HepG2 (cell line): ENCODE data around the gene ATG5. TPM values are rescaled to one million over a fixed set of nuclear protein-coding genes. Genes with fewer than 3 reads are reported as not detected.

Experiments used
- ATF1 ChIP-seq: IDR thresholded peaks from 2 replicates; pipeline ENCODE4 v1.6.1; 2016; ENCODE audit warnings: mild to moderate bottlenecking, control low read depth
- CENPX ChIP-seq: sonication (generic); formaldehyde crosslinking; IDR thresholded peaks from 2 replicates; pipeline ENCODE4 v1.9.0; 2021; ENCODE audit warnings: mild to moderate bottlenecking, missing genetic modification reagents, moderate library complexity
- ELF1 ChIP-seq: sonication (generic); formaldehyde crosslinking; IDR thresholded peaks from 2 replicates; pipeline ENCODE4 v1.4.0; 2020; ENCODE audit warnings: missing genetic modification reagents
- EP300 ChIP-seq, 3 experiments: sonication (generic) in 1 of 3; formaldehyde crosslinking in 1 of 3; IDR thresholded peaks; 2 replicates each; pipeline versions ENCODE4 v1.5.1 to v1.6.1; 2011 to 2020; ENCODE audit warnings: low read depth in 2 of 3, low read length in 2 of 3, borderline replicate concordance in 1 of 3, improper control_type of control experiment in 1 of 3, mild to moderate bottlenecking in 1 of 3, missing genetic modification reagents in 1 of 3, moderate library complexity in 1 of 3
- LCORL ChIP-seq, 2 experiments: fragments of 450-650 bp in 1 of 2; sonication (generic) in 1 of 2; formaldehyde crosslinking in 1 of 2; IDR thresholded peaks; 2 replicates each; pipeline versions ENCODE4 v1.5.0 to v1.6.1; 2017 to 2020; ENCODE audit warnings: antibody characterized with exemption in 1 of 2, missing genetic modification reagents in 1 of 2
- NFIC ChIP-seq: IDR thresholded peaks from 2 replicates; pipeline ENCODE4 v1.6.1; 2012; ENCODE audit warnings: mild to moderate bottlenecking, low read length, inconsistent platforms
- POGZ ChIP-seq: sonication (generic); formaldehyde crosslinking; IDR thresholded peaks from 2 replicates; pipeline ENCODE4 v1.4.0; 2020; ENCODE audit warnings: mild to moderate bottlenecking, missing genetic modification reagents
- REST ChIP-seq, 2 experiments: IDR thresholded peaks; 2 replicates each; pipeline ENCODE4 v1.6.1; 2011 to 2012; ENCODE audit warnings: low read length in 2 of 2, borderline replicate concordance in 1 of 2, low read depth in 1 of 2, mild to moderate bottlenecking in 1 of 2, moderate library complexity in 1 of 2
- SMC3 ChIP-seq: IDR thresholded peaks from 2 replicates; pipeline ENCODE4 v1.6.1; 2011; ENCODE audit warnings: low read length, improper control_type of control experiment
- XBP1 ChIP-seq: sonication (generic); formaldehyde crosslinking; IDR thresholded peaks from 2 replicates; pipeline ENCODE4 v1.5.0; 2020; ENCODE audit warnings: missing genetic modification reagents
- ZNF329 ChIP-seq: sonication (generic); formaldehyde crosslinking; IDR thresholded peaks from 2 replicates; pipeline ENCODE4 v1.9.0; 2021; ENCODE audit warnings: low read depth, mild to moderate bottlenecking, missing genetic modification reagents
- ZNF407 ChIP-seq: sonication (generic); formaldehyde crosslinking; IDR thresholded peaks from one replicate; pipeline ENCODE4 v1.5.1; 2020; ENCODE audit warnings: mild to moderate bottlenecking, missing genetic modification reagents; ENCODE audit errors: not compliant biosample characterization
- ZNF441 ChIP-seq: sonication (generic); formaldehyde crosslinking; IDR thresholded peaks from 2 replicates; pipeline ENCODE4 v1.7.0; 2021; ENCODE audit warnings: missing genetic modification reagents, borderline replicate concordance
- ZNF577 ChIP-seq: sonication (generic); formaldehyde crosslinking; IDR thresholded peaks from 2 replicates; pipeline ENCODE4 v1.4.0; 2020; ENCODE audit warnings: mild to moderate bottlenecking, low read depth, missing genetic modification reagents, borderline replicate concordance
- ZNF7 ChIP-seq: IDR thresholded peaks from 2 replicates; pipeline ENCODE4 v1.6.1; 2016; ENCODE audit warnings: missing biosample characterization, missing genetic modification reagents
- ZNF709 ChIP-seq: sonication (generic); formaldehyde crosslinking; IDR thresholded peaks from 2 replicates; pipeline ENCODE4 v1.5.0; 2020; ENCODE audit warnings: mild to moderate bottlenecking, missing genetic modification reagents
- ZNF777 ChIP-seq: sonication (generic); formaldehyde crosslinking; IDR thresholded peaks from 2 replicates; pipeline ENCODE4 v1.4.0; 2020; ENCODE audit warnings: missing genetic modification reagents
- polyA plus RNA-seq, 8 experiments: library from polyadenylated mRNA; depleted of rRNA in 3 of 8; stranded (reverse) in 7 of 8; unstranded in 1 of 8; fragments of >200 nt; fragmentation: Illumina TruSeq in 4 of 8; extraction: Trizol in 4 of 8; gene quantifications; 2 replicates each; pipeline versions ENCODE4 v1.2.1 to v1.2.3, GENCODE V29; 2011 to 2016; ENCODE audit warnings: low read depth in 4 of 8, missing spikeins in 1 of 8, mixed read lengths in 1 of 8; ENCODE audit not compliant: insufficient read depth in 1 of 8
- total RNA-seq, 5 experiments: library from RNA; depleted of rRNA; stranded (reverse); fragments of >200 nt; fragmentation: Illumina TruSeq; extraction: Trizol; gene quantifications; 2 replicates each; pipeline ENCODE4 v1.2.3, GENCODE V29; 2016; ENCODE audit warnings: low read depth in 1 of 5

Gene ATG5
- total and polyA plus RNA-seq, 2 of the 13 experiments (the other 11 are each of a cell fraction or from before 2014, with no cell fraction given) = 21.3 to 48.0 TPM

GRCh38 chr6:106165885-106166485, 159.6 kb downstream of the ATG5 start (continued):
- TF ChIP-seq ZNF407 (CRISPR knock-in tag) (no peak), ATF1 (CRISPR knock-in tag) (no peak), ZNF777 (CRISPR knock-in tag) (no peak), ZNF709 (CRISPR knock-in tag) (no peak), SMC3 (0 out of 2 replicates have a peak, but pooled peaks have one; percentile 5), NFIC (peak; percentile 22; the same call in 1 of the 2 replicates), EP300 (IDR thresholded peaks at IDR 0.05; ENCODE audit: low read depth in 2 of 2, low read length in 2 of 2) (0 out of 4 replicates have a peak, but pooled peaks of 1 of the 2 experiments have one; percentile 6), EP300 (CRISPR knock-in tag; IDR thresholded peaks at IDR 0.05; ENCODE audit: borderline replicate concordance) (no peak), POGZ (CRISPR knock-in tag) (no peak), CENPX (no peak), XBP1 (CRISPR knock-in tag) (no peak), ZNF329 (no peak), REST (IDR thresholded peaks at IDR 0.05; ENCODE audit: borderline replicate concordance in 1 of 2, low read depth in 1 of 2, low read length in 2 of 2) (peak in 1 of 2 experiments; percentile 77; a peak in 3 of 4 replicates), ZNF7 (CRISPR knock-in tag) (no peak), ZNF577 (CRISPR knock-in tag) (no peak), ELF1 (CRISPR knock-in tag) (no peak), LCORL (IDR thresholded peaks at IDR 0.05) (peak; percentile 71), LCORL (CRISPR knock-in tag; IDR thresholded peaks at IDR 0.05) (no peak), ZNF441 (CRISPR knock-in tag) (no peak)
